Endodermal cell (in vitro differentiated cells): ENCODE results near the gene TAF1L. TPM values are rescaled to one million over a fixed set of nuclear protein-coding genes. Genes with fewer than 3 reads are reported as not detected.

ENCODE experiments used
- DNase-seq: peaks from one replicate; pipeline ENCODE4 v3.0.0-alpha.2; 2017
- H3K27ac ChIP-seq: 2 replicates; pipeline ENCODE4 v1.5.1; 2013; ENCODE audit warnings: mild to moderate bottlenecking, low read depth, low read length, moderate library complexity
- H3K27me3 ChIP-seq: 2 replicates; pipeline ENCODE4 v1.6.1; 2013; ENCODE audit warnings: mild to moderate bottlenecking, low read length, moderate library complexity; ENCODE audit not compliant: insufficient read depth, control insufficient read depth, poor library complexity, severe bottlenecking
- H3K36me3 ChIP-seq: 2 replicates; pipeline ENCODE4 v1.7.0; 2013; ENCODE audit warnings: mild to moderate bottlenecking, low read length, moderate library complexity; ENCODE audit not compliant: control insufficient read depth, insufficient read depth
- H3K4me1 ChIP-seq: one replicate; pipeline ENCODE4 v1.7.0; 2013; ENCODE audit warnings: low read length; ENCODE audit not compliant: control insufficient read depth, insufficient read depth
- H3K4me3 ChIP-seq: 2 replicates; pipeline ENCODE4 v1.5.1; 2013; ENCODE audit warnings: mild to moderate bottlenecking, low read length, moderate library complexity
- H3K9ac ChIP-seq: 2 replicates; pipeline ENCODE4 v1.6.1; 2013; ENCODE audit warnings: mild to moderate bottlenecking, low read length, moderate library complexity; ENCODE audit not compliant: poor library complexity, severe bottlenecking; ENCODE audit errors: extremely low read depth
- H3K9me3 ChIP-seq: 2 replicates; pipeline ENCODE4 v1.6.1; 2013; ENCODE audit warnings: mild to moderate bottlenecking, low read length, moderate library complexity; ENCODE audit not compliant: control insufficient read depth
- H3K27ac Mint-ChIP-seq: 2 replicates; pipeline ENCODE4 v1.8.0; 2020; ENCODE audit warnings: mixed read lengths
- H3K27me3 Mint-ChIP-seq: 2 replicates; pipeline ENCODE4 v1.8.0; 2021; ENCODE audit warnings: mild to moderate bottlenecking, mixed read lengths; ENCODE audit not compliant: insufficient read depth
- H3K36me3 Mint-ChIP-seq: 2 replicates; pipeline ENCODE4 v1.8.0; 2020; ENCODE audit warnings: low read depth, mixed read lengths
- H3K4me1 Mint-ChIP-seq: 2 replicates; pipeline ENCODE4 v1.8.0; 2020; ENCODE audit warnings: mixed read lengths
- H3K4me3 Mint-ChIP-seq: 2 replicates; pipeline ENCODE4 v1.8.0; 2020; ENCODE audit warnings: mild to moderate bottlenecking, moderate library complexity, mixed read lengths
- H3K9me3 Mint-ChIP-seq: 2 replicates; pipeline ENCODE4 v1.8.0; 2020; ENCODE audit warnings: mild to moderate bottlenecking, mixed read lengths
- CTCF ChIP-seq: fragments of 200-600 bp; sonication (generic); conservative IDR thresholded peaks from 2 replicates; pipeline ENCODE4 v1.5.0; 2021; ENCODE audit warnings: antibody characterized with exemption, mild to moderate bottlenecking
- WGBS, 2 experiments: methylation state at CpG; one replicate each; pipeline versions ENCODE4 v1.1.5 to v1.1.7; 2013; ENCODE audit warnings: missing lambda C conversion rate in 2 of 2, mixed read lengths in 1 of 2; ENCODE audit not compliant: insufficient coverage in 1 of 2, insufficient read length in 1 of 2; 5-methylcytosine and 5-hydroxymethylcytosine counted together
- total RNA-seq, 2 donors: library from RNA; stranded (reverse); fragmentation: NEBNext Ultra II Directional in 1 of 2; extraction: Animal tissue kit (Norgen Biotek cat#: 25700) in 1 of 2; gene quantifications; 2 replicates in 1 of 2; 3 replicates in 1 of 2; pipeline ENCODE4 v1.2.1, GENCODE V29; 2021

TAF1L gene
- total RNA-seq, 2 donors from 2014 or later: not detected

DNA sequence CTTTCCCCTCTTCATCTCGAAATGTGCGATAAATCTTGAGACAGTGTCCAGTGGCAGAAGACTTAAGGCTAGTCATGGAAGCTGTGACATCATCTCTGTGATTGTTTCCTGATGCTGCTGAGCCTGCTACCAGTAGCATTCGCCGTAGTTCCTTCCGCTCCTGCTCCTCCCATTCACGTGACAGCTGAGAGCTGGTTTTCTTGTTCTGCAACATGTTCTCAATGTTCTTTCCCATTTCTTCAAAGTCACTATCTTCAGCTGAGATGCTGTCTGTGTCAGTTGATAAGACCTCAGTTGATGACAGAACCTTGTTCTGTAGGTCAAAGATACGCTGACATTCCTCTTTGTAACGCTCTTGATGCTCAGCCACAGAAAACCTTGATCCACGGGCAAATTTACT is 3.5 kb downstream of the TAF1L start:
- Histone ChIP-seq H3K27ac (no peak overlapping the region), H3K4me1 (no peaks in the 10 kb centered on the region), H3K9me3 (no peaks in the 10 kb centered on the region), H3K9ac (no peak overlapping the region), H3K27me3 (peaks cover 12% of the 10 kb centered on the region), H3K4me3 (no peak overlapping the region), H3K36me3 (no peaks in the 10 kb centered on the region)
- Mint-ChIP-seq H3K27ac (no peak overlapping the region), H3K36me3 (no peaks in the 10 kb centered on the region), H3K4me1 (no peaks in the 10 kb centered on the region), H3K4me3 (no peak overlapping the region), H3K9me3 (peaks cover 7% of the 10 kb centered on the region), H3K27me3 (peaks cover 2% of the 10 kb centered on the region)
- TF ChIP-seq CTCF: no peak
- WGBS, 2 experiments: 91 to 93% methylated on average over 8 to 9 of the region's 9 CpGs
- no peak for DNase-seq

DNA sequence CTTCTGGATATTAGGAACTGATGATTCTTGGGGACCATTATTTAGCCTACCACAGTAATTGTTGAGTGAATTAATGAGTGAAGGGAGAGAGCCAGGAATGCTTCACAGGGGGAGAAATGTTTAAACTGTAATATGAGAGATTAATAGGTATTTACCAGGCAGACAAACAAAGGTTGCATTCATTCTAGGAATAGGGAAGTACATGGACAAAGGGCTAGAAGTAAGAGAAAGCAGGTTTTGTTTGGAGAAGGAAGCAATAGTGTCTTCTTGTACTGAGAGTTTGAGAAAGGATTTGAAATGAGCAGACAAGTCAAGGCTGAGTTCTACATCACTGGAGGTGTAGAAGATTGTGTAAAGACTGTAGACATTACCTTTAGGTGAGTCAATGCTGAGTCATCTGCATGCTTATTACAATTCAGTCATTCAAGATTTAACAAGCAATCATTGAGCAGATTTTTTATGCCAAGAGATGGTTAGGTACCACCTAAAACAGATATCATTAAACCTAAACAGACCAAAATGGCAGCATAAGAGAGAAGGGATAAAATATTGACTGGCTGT is 8.0 kb downstream of the TAF1L start:
- DNase-seq: no peak
- H3K27me3 ChIP-seq: peaks cover 12% of the 10 kb centered on the region
- no peak overlapping the region for H3K27ac Mint-ChIP-seq
- no peaks in the 10 kb centered on the region for H3K4me1 Mint-ChIP-seq
- no peak overlapping the region for H3K27ac ChIP-seq
- H3K9me3 Mint-ChIP-seq: no peaks in the 10 kb centered on the region
- no peaks in the 10 kb centered on the region for H3K27me3 Mint-ChIP-seq
- no peaks in the 10 kb centered on the region for H3K36me3 ChIP-seq
- H3K9me3 ChIP-seq: no peaks in the 10 kb centered on the region
- no peak overlapping the region for H3K9ac ChIP-seq
- no peaks in the 10 kb centered on the region for H3K36me3 Mint-ChIP-seq
- no peak overlapping the region for H3K4me3 Mint-ChIP-seq
- no peaks in the 10 kb centered on the region for H3K4me1 ChIP-seq
- no peak overlapping the region for H3K4me3 ChIP-seq
- TF ChIP-seq CTCF: no peak

- Mint-ChIP-seq H3K27me3 (no peaks in the 10 kb centered on the region), H3K27ac (no peak overlapping the region), H3K9me3 (no peaks in the 10 kb centered on the region), H3K36me3 (no peaks in the 10 kb centered on the region), H3K4me1 (no peaks in the 10 kb centered on the region), H3K4me3 (no peak overlapping the region)
- Histone ChIP-seq H3K4me1 (no peaks in the 10 kb centered on the region), H3K36me3 (no peaks in the 10 kb centered on the region), H3K4me3 (no peak overlapping the region), H3K27me3 (peaks cover 12% of the 10 kb centered on the region), H3K9ac (no peak overlapping the region), H3K27ac (no peak overlapping the region), H3K9me3 (no peaks in the 10 kb centered on the region)
- DNase-seq: no peak
- WGBS, 2 experiments: 89 to 91% methylated on average over 2 of the region's 2 CpGs
- no peak for TF ChIP-seq CTCF
These were observed 10.1 kb downstream of the TAF1L start for GRCh38 chr9:32625320-32625719.
